Liver (tissue), 3 donors: ENCODE measurements around the gene EFCAB3.

Experiments
- CTCF ChIP-seq: fragments of 150-350 bp; IDR thresholded peaks from 2 replicates; pipeline ENCODE4 v1.5.1; 2017; ENCODE audit warnings: improper control_type of control experiment, low read depth, low read length; ENCODE audit not compliant: missing input control
- GABPA ChIP-seq, 2 donors: IDR thresholded peaks in 1 of 2; conservative IDR thresholded peaks in 1 of 2; 2 replicates each; pipeline ENCODE4 v1.6.1; 2016; ENCODE audit warnings: antibody characterized with exemption in 2 of 2, mild to moderate bottlenecking in 1 of 2, moderate library complexity in 1 of 2
- HNF4A ChIP-seq, 2 donors: conservative IDR thresholded peaks; 2 replicates each; pipeline ENCODE4 v1.6.1; 2016; ENCODE audit warnings: antibody characterized with exemption in 2 of 2, mild to moderate bottlenecking in 2 of 2
- JUND ChIP-seq, 2 donors: IDR thresholded peaks; 2 replicates each; pipeline ENCODE4 v1.6.1; 2016; ENCODE audit warnings: antibody characterized with exemption in 2 of 2
- RAD21 ChIP-seq, 2 donors: IDR thresholded peaks; 2 replicates each; pipeline ENCODE4 v1.6.1; 2016; ENCODE audit warnings: antibody characterized with exemption in 2 of 2, mild to moderate bottlenecking in 2 of 2
- SP1 ChIP-seq: IDR thresholded peaks from 2 replicates; pipeline ENCODE4 v1.6.1; 2018; ENCODE audit warnings: antibody characterized with exemption, mild to moderate bottlenecking
- TAF1 ChIP-seq: conservative IDR thresholded peaks from 2 replicates; pipeline ENCODE4 v1.6.1; 2016; ENCODE audit warnings: antibody characterized with exemption, mild to moderate bottlenecking
- YY1 ChIP-seq: IDR thresholded peaks from 2 replicates; pipeline ENCODE4 v1.6.1; 2016; ENCODE audit warnings: antibody characterized with exemption, mild to moderate bottlenecking
- TF ChIP-seq, protein P1 (sequence below): IDR thresholded peaks from 2 replicates; pipeline ENCODE4 v1.6.1; 2016; ENCODE audit warnings: antibody characterized with exemption
- donor health status: healthy.
- donor health status: healthy.

DNA sequence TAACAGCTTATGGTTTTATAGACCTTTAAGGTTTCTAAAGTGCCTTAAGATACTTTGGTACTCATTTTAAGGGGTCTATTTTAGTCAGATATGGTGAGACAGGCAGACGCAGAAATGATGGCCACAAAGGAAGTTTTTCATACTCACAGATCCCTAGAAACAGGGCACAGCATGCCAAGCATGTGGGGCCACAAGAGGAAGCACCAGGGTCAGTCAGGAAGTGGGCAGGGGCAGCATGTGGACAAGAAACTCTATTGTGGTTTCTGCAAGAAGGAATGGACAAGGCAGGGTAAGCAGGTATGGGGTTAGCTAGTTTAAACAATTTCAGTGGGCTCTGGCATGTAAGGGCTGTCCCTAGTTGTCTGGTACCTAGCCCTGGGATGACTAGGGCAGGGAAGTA, 8.5 kb downstream of the EFCAB3 start:
- no peak for TF ChIP-seq CTCF
- TF ChIP-seq YY1 = no peak
- no peak for TF ChIP-seq GABPA (IDR thresholded peaks at IDR 0.05 in 1 of 2, conservative IDR thresholded peaks at IDR 0.05 in 1 of 2)
- no peak for TF ChIP-seq JUND (IDR thresholded peaks at IDR 0.05)
- no peak for TF ChIP-seq SP1
- no peak for TF ChIP-seq TAF1
- no peak for TF ChIP-seq HNF4A (conservative IDR thresholded peaks at IDR 0.05)
- TF ChIP-seq, protein P1, sequence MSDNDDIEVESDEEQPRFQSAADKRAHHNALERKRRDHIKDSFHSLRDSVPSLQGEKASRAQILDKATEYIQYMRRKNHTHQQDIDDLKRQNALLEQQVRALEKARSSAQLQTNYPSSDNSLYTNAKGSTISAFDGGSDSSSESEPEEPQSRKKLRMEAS = no peak
- no peak for TF ChIP-seq RAD21 (IDR thresholded peaks at IDR 0.05)
